Activated T-helper 1 cell treated with anti-CD3 and anti-CD28 coated beads, Interleukin-12 subunit alpha, Interleukin-12 subunit beta, Interleukin-2, Interleukin-4 antibody, amounts not matched to agents 30 ng/mL and 10 ng/mL and 1 ng/mL, durations not matched to agents 14 hours and 24 hours and 36 hours (primary cell): Measurements from ENCODE around the gene RMI1. TPM values are rescaled to one million over a fixed set of nuclear protein-coding genes. Genes with fewer than 3 reads are reported as not detected.
"Not testable (repeated sequence)": the region's sequence is repeated elsewhere in the genome, so short reads cannot be mapped to it uniquely, and the experiment has no call there.

Experiments used
- DNase-seq: peaks from one replicate; pipeline ENCODE4 v3.0.0; 2021; ENCODE audit warnings: low spot score
- H3K27ac Mint-ChIP-seq: one replicate; pipeline ENCODE4 v1.8.0; 2021; ENCODE audit warnings: mild to moderate bottlenecking, mixed read lengths
- H3K27me3 Mint-ChIP-seq: one replicate; pipeline ENCODE4 v1.8.0; 2022; ENCODE audit warnings: mild to moderate bottlenecking, moderate library complexity, mixed read lengths; ENCODE audit not compliant: insufficient read depth
- H3K36me3 Mint-ChIP-seq: one replicate; pipeline ENCODE4 v1.8.0; 2021; ENCODE audit warnings: low read depth, mixed read lengths
- H3K4me1 Mint-ChIP-seq: one replicate; pipeline ENCODE4 v1.8.0; 2021; ENCODE audit warnings: low read depth, mixed read lengths
- H3K4me3 Mint-ChIP-seq: one replicate; pipeline ENCODE4 v1.8.0; 2021; ENCODE audit warnings: mild to moderate bottlenecking, moderate library complexity, mixed read lengths
- H3K9me3 Mint-ChIP-seq: one replicate; pipeline ENCODE4 v1.8.0; 2021; ENCODE audit warnings: mixed read lengths
- intact Hi-C: fragments of 100-400 bp; cut with micrococcal nuclease; formaldehyde crosslinking; loops from one replicate; pipeline ENCODE4 v1.15.1; 2024
- total RNA-seq: library from RNA; stranded (reverse); gene quantifications from 2 replicates; pipeline ENCODE4 v1.2.3, GENCODE V29; 2022

Gene RMI1
- total RNA-seq, 1 donor from 2014 or later, result 25.6 TPM

DNA sequence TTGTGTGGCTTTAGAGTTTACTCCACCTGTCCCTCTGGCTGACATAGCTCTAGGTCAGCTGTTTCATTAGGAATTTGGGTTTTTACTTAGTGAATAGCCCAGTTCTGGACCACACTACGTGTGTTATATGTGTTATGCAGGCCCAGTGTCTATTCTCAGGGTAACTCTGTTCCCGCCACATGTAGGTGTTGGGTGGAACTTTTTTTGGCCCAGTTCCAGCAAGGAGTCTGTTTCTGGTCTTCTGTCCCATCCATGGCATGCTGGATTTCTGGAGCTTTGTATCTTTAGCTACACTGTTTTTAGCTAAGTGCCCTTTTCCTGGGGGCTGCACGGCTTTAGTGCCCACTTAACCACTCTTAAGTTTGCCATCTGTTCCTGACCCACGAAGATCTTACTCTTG is 15.5 kb downstream of the RMI1 start:
- Mint-ChIP-seq H3K4me3 (no peak overlapping the region), H3K27ac (no peak overlapping the region), H3K27me3 (no peaks in the 10 kb centered on the region), H3K4me1 (peaks cover 37% of the 10 kb centered on the region), H3K9me3 (no peaks in the 10 kb centered on the region), H3K36me3 (peaks cover 14% of the 10 kb centered on the region)
- intact Hi-C loops, result no loop called here
- no peak for DNase-seq

DNA sequence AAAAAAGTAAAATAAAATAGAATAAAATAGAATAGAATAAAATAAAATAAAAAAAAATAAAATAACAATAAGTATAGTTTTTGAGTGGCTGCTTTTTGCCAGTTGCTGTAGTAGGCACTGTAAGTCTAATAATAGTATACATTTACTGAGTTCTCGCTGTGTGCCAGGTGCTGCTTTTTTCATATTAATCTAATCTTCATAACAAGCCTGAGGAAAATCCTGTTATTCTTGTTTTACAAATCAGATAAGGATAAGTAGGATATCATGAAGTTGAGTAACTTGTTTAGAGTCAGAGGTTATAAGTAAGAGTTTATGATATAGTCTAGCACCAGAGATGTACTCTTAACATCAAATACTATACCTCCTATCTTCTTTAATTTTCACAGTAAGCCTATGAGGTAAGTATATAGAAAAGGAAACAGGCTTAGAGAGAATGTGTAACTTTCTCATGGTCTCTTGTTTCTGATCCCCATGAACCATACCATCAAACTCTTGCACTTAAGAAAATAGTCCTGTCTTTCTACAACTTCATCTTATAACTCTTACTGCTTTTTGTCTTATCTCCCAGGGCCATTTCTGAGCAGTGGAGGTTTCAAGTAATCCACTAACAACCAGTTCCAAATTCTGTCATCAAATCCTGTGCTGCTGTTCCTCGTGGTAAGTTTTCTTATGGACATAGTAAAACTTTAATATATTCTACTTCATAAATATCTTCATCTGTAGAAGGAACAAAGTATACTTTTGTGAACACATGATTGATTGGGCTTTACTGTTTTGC is 18.7 kb downstream of the RMI1 start:
- Mint-ChIP-seq H3K36me3 (peaks cover 19% of the 10 kb centered on the region), H3K27ac (no peak overlapping the region), H3K4me1 (peaks cover 29% of the 10 kb centered on the region), H3K9me3 (no peaks in the 10 kb centered on the region), H3K4me3 (no peak overlapping the region), H3K27me3 (no peaks in the 10 kb centered on the region)
- DNase-seq, result no peak
- intact Hi-C loops, result no loop called here

DNA sequence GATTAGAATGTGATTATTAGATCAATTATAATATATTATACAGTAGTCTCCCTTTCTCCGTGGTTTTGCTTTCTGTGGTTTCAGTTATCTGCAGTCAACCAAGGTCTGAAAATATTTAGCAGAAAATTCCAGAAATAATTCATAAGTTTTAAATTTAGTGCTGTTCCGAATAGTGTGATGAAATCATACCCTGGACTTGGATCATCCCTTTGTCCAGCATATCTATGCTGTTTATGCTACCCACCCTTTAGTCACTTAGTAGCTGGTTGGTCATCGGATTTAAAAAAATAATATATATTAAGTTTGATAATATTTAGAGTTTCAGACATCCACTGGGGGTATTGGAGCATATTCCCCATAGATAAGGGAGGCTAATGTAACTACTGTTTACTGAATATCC is 19.6 kb downstream of the RMI1 start:
- intact Hi-C loops, result no loop called here
- no peak for DNase-seq
- Mint-ChIP-seq H3K9me3 (no peaks in the 10 kb centered on the region), H3K36me3 (peaks cover 24% of the 10 kb centered on the region), H3K4me3 (no peak overlapping the region), H3K27me3 (no peaks in the 10 kb centered on the region), H3K4me1 (peaks cover 28% of the 10 kb centered on the region), H3K27ac (no peak overlapping the region)

GRCh38 chr9:84001621-84002020 is 21.0 kb downstream of the RMI1 start:
- H3K36me3 Mint-ChIP-seq, result peaks cover 20% of the 10 kb centered on the region
- intact Hi-C loops, result no loop called here
- H3K27ac Mint-ChIP-seq, result no peak overlapping the region
- H3K9me3 Mint-ChIP-seq, result no peaks in the 10 kb centered on the region
- H3K27me3 Mint-ChIP-seq, result no peaks in the 10 kb centered on the region
- peaks cover 16% of the 10 kb centered on the region for H3K4me1 Mint-ChIP-seq
- DNase-seq, result no peak
- no peak overlapping the region for H3K4me3 Mint-ChIP-seq

DNA sequence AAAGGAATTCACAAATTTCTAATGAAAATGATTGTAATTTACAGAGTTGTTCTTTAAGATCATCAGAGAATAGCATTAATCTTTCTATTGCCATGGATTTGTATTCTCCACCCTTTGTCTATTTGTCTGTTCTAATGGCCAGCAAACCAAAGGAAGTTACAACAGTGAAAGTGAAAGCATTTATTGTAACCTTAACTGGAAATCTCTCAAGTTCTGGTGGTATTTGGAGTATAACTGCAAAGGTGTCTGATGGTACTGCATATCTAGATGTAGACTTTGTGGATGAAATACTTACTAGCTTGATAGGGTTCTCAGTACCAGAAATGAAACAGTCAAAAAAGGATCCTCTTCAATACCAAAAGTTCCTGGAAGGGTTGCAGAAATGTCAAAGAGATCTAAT is 21.7 kb downstream of the RMI1 start:
- intact Hi-C loops, result no loop called here
- no peak overlapping the region for H3K4me3 Mint-ChIP-seq
- H3K27ac Mint-ChIP-seq, result no peak overlapping the region
- peaks cover 14% of the 10 kb centered on the region for H3K4me1 Mint-ChIP-seq
- no peaks in the 10 kb centered on the region for H3K9me3 Mint-ChIP-seq
- H3K36me3 Mint-ChIP-seq, result peaks cover 19% of the 10 kb centered on the region
- no peaks in the 10 kb centered on the region for H3K27me3 Mint-ChIP-seq
- no peak for DNase-seq

- H3K9me3 Mint-ChIP-seq, result no peaks in the 10 kb centered on the region
- H3K27me3 Mint-ChIP-seq, result no peaks in the 10 kb centered on the region
- intact Hi-C loops, result no loop called here
- peaks cover 19% of the 10 kb centered on the region for H3K36me3 Mint-ChIP-seq
- H3K4me3 Mint-ChIP-seq, result no peak overlapping the region
- H3K27ac Mint-ChIP-seq, result no peak overlapping the region
- DNase-seq, result no peak
- peaks cover 14% of the 10 kb centered on the region for H3K4me1 Mint-ChIP-seq
Observed at GRCh38 chr9:84003246-84003645, 22.6 kb downstream of the RMI1 start.

DNA sequence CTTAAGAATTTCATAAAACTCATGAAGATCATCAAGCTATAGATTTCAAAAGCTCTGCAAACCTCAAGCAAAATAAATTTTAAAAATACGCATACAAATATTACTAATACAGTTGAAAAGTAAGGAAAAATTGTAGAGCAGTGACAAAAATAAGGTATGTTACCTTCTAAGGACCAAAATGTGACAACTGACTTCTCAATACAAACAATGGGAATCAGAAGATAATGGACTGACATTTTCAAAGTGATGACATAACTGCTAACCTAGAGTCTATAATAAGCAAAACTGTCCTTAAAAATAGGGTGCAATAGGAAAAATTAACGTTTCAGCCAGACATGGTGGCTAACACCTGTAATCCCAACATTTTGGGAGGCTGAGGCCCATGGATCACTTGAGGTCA is 27.1 kb downstream of the RMI1 start:
- no peak for DNase-seq

DNA sequence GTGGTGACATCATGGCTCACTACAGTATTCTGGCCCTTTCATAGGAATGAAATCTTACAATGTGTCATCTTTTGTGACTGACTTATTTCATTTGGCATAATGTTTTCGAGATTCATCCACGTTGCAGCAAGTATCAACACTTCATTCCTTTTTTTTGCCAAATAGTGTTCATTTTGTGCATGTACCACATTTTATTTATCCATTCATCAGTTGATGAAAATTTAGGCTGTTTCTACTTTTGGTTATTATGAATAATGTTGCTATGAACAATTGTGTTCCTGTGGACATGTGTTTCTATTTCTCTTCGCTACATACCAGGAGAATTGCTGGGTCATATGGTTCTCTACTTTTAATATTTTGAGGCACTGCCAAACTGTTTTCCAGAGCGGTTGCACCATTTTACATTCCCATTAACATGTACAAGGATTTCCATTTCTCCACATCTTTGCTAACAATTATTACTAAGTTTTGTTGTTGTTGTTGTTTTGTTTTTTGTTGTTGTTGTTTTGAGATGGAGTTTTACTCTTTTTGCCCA is 43.5 kb downstream of the RMI1 start:
- H3K27ac Mint-ChIP-seq, result no peak overlapping the region
- H3K27me3 Mint-ChIP-seq, result peaks cover 10% of the 10 kb centered on the region
- H3K36me3 Mint-ChIP-seq, result no peaks in the 10 kb centered on the region
- no peak overlapping the region for H3K4me3 Mint-ChIP-seq
- H3K9me3 Mint-ChIP-seq, result no peaks in the 10 kb centered on the region
- intact Hi-C loops, result no loop called here
- H3K4me1 Mint-ChIP-seq, result no peaks in the 10 kb centered on the region
- DNase-seq, result no peak

More for the DNA sequence above, 27.1 kb downstream of the RMI1 start:
- Mint-ChIP-seq H3K27ac (no peak overlapping the region), H3K4me1 (peaks cover under 1% of the 10 kb centered on the region), H3K36me3 (peaks cover 9% of the 10 kb centered on the region), H3K27me3 (no peaks in the 10 kb centered on the region), H3K9me3 (no peaks in the 10 kb centered on the region), H3K4me3 (no peak overlapping the region)
- intact Hi-C loops, result no loop called here

DNA sequence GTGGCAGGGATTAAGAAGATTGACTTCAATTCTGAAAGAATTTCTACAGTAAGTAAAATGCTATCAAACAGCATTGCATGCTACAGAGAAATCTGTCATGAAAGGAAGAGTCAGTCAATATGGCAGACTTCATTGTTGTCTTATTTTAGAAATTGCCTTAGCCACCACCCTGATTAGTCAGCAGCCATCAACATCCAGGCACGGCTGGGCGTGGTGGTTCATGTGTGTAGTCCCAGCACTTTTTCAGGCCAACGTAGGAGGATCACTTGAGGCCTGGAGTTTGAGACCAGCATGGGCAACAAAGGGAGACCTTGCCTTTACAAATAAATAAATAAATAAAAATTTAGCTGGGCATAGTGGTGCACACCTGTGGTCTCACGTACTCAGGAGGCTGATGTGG is 46.6 kb downstream of the RMI1 start:
- Mint-ChIP-seq H3K4me3 (no peak overlapping the region), H3K36me3 (no peaks in the 10 kb centered on the region), H3K9me3 (no peaks in the 10 kb centered on the region), H3K27me3 (peaks cover 15% of the 10 kb centered on the region), H3K27ac (no peak overlapping the region), H3K4me1 (no peaks in the 10 kb centered on the region)
- intact Hi-C loops, result no loop called here
- DNase-seq, result no peak

- Mint-ChIP-seq H3K27ac (no peak overlapping the region), H3K27me3 (peaks cover 16% of the 10 kb centered on the region)
Observed at GRCh38 chr9:84031534-84031933, 50.9 kb downstream of the RMI1 start.

DNA sequence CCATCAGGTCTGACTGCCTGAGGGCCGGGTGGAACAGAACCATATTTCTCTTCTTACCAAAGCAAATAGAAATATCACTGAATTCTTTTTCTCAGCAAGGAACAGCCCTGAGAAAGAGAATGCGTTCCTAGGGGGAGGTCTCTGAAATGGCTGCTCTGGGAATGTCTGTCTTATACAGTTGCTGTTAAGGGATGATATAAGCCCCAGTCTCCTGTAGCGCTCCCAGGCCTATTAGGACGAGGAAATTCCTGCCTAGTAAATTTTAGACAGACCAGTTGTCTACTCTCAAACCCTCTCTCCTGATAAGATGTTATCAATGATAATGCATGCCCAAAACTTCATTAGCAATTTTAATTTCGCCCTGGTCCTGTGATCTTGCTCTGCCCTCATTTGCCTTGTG is 61.3 kb downstream of the RMI1 start:
- H3K4me3 Mint-ChIP-seq, H3K36me3 Mint-ChIP-seq, DNase-seq, H3K27ac Mint-ChIP-seq, intact Hi-C loops, H3K4me1 Mint-ChIP-seq: not testable (repeated sequence)
- Mint-ChIP-seq H3K27me3 (peaks cover 13% of the 10 kb centered on the region), H3K9me3 (peaks cover 10% of the 10 kb centered on the region)

More at GRCh38 chr9:84031534-84031933, 50.9 kb downstream of the RMI1 start:
- DNase-seq, result no peak
- intact Hi-C loops, result no loop called here
- Mint-ChIP-seq H3K4me1 (no peaks in the 10 kb centered on the region), H3K4me3 (no peak overlapping the region), H3K36me3 (no peaks in the 10 kb centered on the region), H3K9me3 (no peaks in the 10 kb centered on the region)

DNA sequence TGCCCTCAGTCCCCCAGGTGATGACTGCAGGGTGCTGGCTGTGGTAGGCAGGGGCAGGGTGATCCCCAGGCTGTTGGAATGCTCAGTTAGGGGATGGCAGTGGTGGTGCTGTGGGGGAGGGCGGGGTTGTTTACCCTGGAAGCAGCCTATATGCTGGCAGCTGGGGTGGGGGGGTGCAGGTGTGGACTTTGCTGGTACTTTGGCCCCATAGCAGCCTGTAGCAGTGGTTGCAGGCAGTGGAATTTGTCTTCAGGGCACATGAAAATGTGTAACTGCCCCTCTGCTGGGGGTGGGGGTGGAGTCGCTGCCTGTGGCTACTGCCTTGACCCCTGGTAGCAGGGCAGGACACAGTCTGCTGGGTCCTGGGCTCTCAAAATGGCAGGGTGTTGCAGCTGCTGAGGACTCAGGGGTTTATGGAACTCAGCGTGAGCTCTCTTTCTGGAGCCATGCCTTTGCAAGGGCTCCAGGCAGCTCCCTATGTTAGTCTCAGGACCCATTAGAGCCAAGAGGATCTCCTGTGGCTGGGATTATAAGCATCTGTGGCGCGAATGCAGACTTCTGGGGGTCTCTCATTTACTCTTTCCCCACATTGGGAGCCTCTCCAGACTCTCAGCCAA is 65.0 kb downstream of the RMI1 start:
- Mint-ChIP-seq H3K4me1 (peaks cover 7% of the 10 kb centered on the region), H3K27ac (no peak overlapping the region), H3K36me3 (peaks cover 2% of the 10 kb centered on the region), H3K4me3 (no peak overlapping the region), H3K9me3 (peaks cover 10% of the 10 kb centered on the region), H3K27me3 (no peaks in the 10 kb centered on the region)
- DNase-seq, result no peak
- intact Hi-C loops, result no loop called here
